ENCODE measurements around the gene STAMBP.
A peak's percentile ranks its signal among the peaks of the same experiment; 100 is the strongest.
"Not testable (repeated sequence)": the region's sequence is repeated elsewhere in the genome, so short reads cannot be mapped to it uniquely, and the experiment has no call there.

Gene STAMBP

GRCh38 chr2:73836141-73836943, 7.6 kb downstream of the STAMBP start:
- no peak for FAIRE-seq
- no peak for DNase-seq (ENCODE audit: insufficient read length, low spot score)

- DNase-seq (ENCODE audit: insufficient read length, low spot score) (no peak), FAIRE-seq (no peak)
Observed at GRCh38 chr2:73837847-73838585, 9.3 kb downstream of the STAMBP start.

- no peak for DNase-seq (ENCODE audit: insufficient read length, low spot score)
- FAIRE-seq: no peak
Observed at GRCh38 chr2:73838889-73839534, 10.3 kb downstream of the STAMBP start.

- DNase-seq (ENCODE audit: insufficient read length, low spot score) (no peak), FAIRE-seq (no peak)
Observed at GRCh38 chr2:73839653-73840411, 11.1 kb downstream of the STAMBP start.

- DNase-seq (ENCODE audit: insufficient read length, low spot score): no peak
- no peak for FAIRE-seq
Observed at GRCh38 chr2:73841912-73842738, 13.4 kb downstream of the STAMBP start.

- DNase-seq (ENCODE audit: insufficient read length, low spot score) (no peak), FAIRE-seq (no peak)
Observed at GRCh38 chr2:73842739-73843019, 13.9 kb downstream of the STAMBP start.

- DNase-seq (ENCODE audit: insufficient read length, low spot score) (no peak), FAIRE-seq (no peak)
Observed at GRCh38 chr2:73844087-73844486, 15.3 kb downstream of the STAMBP start.

- FAIRE-seq (no peak), DNase-seq (ENCODE audit: insufficient read length, low spot score) (no peak)
Observed at GRCh38 chr2:73850009-73850408, 21.2 kb downstream of the STAMBP start.

- DNase-seq (ENCODE audit: insufficient read length, low spot score) (no peak), FAIRE-seq (no peak)
Observed at GRCh38 chr2:73851274-73851673, 22.5 kb downstream of the STAMBP start.

- DNase-seq (ENCODE audit: insufficient read length, low spot score) (no peak), FAIRE-seq (no peak)
Observed at GRCh38 chr2:73852020-73852419, 23.3 kb downstream of the STAMBP start.

GRCh38 chr2:73855526-73855925, 26.8 kb downstream of the STAMBP start:
- FAIRE-seq (no peak), DNase-seq (ENCODE audit: insufficient read length, low spot score) (no peak)

- DNase-seq (ENCODE audit: insufficient read length, low spot score) (no peak), FAIRE-seq (no peak)
Observed at GRCh38 chr2:73856214-73856613, 27.5 kb downstream of the STAMBP start.

GRCh38 chr2:73859721-73860586, 31.2 kb downstream of the STAMBP start:
- DNase-seq (ENCODE audit: insufficient read length, low spot score) (no peak), FAIRE-seq (peak; percentile 18)

- FAIRE-seq (no peak), DNase-seq (ENCODE audit: insufficient read length, low spot score) (no peak)
Observed at GRCh38 chr2:73862987-73863386, 34.2 kb downstream of the STAMBP start.

GRCh38 chr2:73868204-73868978, 39.6 kb downstream of the STAMBP start:
- no peak for DNase-seq (ENCODE audit: insufficient read length, low spot score)
- no peak for FAIRE-seq

- DNase-seq (ENCODE audit: insufficient read length, low spot score) (no peak), FAIRE-seq (no peak)
Observed at GRCh38 chr2:73870084-73870483, 41.3 kb downstream of the STAMBP start.

GRCh38 chr2:73877071-73877802, 48.5 kb downstream of the STAMBP start:
- peak; percentile 11 for FAIRE-seq

GRCh38 chr2:73877984-73878383, 49.2 kb downstream of the STAMBP start:
- FAIRE-seq; DNase-seq (ENCODE audit: insufficient read length, low spot score): not testable (repeated sequence)

More at GRCh38 chr2:73877071-73877802, 48.5 kb downstream of the STAMBP start:
- DNase-seq (ENCODE audit: insufficient read length, low spot score): no peak

Measured in GM19239 (cell line).